H9 (cell line): Measurements from ENCODE around the gene VEGFC. TPM values are rescaled to one million over a fixed set of nuclear protein-coding genes. Genes with fewer than 3 reads are reported as not detected.

ENCODE experiments used
- DNase-seq: peaks from one replicate; pipeline ENCODE4 v3.0.0-alpha.2; 2017
- H2AFZ ChIP-seq: one replicate; pipeline ENCODE4 v1.6.1; 2013; ENCODE audit warnings: mild to moderate bottlenecking, low read length, control low read depth, moderate library complexity
- H2AK5ac ChIP-seq: 2 replicates; pipeline ENCODE4 v1.6.1; 2013; ENCODE audit warnings: low read length, control low read depth, mixed read lengths; ENCODE audit not compliant: insufficient read length
- H2BK120ac ChIP-seq: one replicate; pipeline ENCODE4 v1.6.1; 2013; ENCODE audit warnings: low read depth, mild to moderate bottlenecking, low read length, control low read depth, inconsistent platforms; ENCODE audit not compliant: poor library complexity, severe bottlenecking
- H2BK12ac ChIP-seq: 2 replicates; pipeline ENCODE4 v1.6.1; 2013; ENCODE audit warnings: low read length, control low read depth, mixed read lengths, low read depth; ENCODE audit not compliant: insufficient read length
- H2BK15ac ChIP-seq: 2 replicates; pipeline ENCODE4 v1.6.1; 2013; ENCODE audit warnings: low read depth, low read length, control low read depth
- H2BK20ac ChIP-seq: one replicate; pipeline ENCODE4 v1.6.1; 2013; ENCODE audit warnings: low read depth, mild to moderate bottlenecking, low read length, control low read depth, inconsistent platforms; ENCODE audit not compliant: poor library complexity, severe bottlenecking
- H2BK5ac ChIP-seq: 2 replicates; pipeline ENCODE4 v1.6.1; 2013; ENCODE audit warnings: low read length, control low read depth, mixed read lengths; ENCODE audit not compliant: insufficient read length
- H3K14ac ChIP-seq: 2 replicates; pipeline ENCODE4 v1.6.1; 2013; ENCODE audit warnings: low read length, control low read depth; ENCODE audit not compliant: insufficient read depth
- H3K18ac ChIP-seq: 2 replicates; pipeline ENCODE4 v1.6.1; 2013; ENCODE audit warnings: low read depth, mild to moderate bottlenecking, mixed read lengths, low read length, control low read depth; ENCODE audit not compliant: insufficient read length
- H3K23ac ChIP-seq: 2 replicates; pipeline ENCODE4 v1.6.1; 2013; ENCODE audit warnings: low read length, control low read depth, mixed read lengths, low read depth; ENCODE audit not compliant: insufficient read length
- H3K23me2 ChIP-seq: 2 replicates; pipeline ENCODE4 v1.6.1; 2013; ENCODE audit warnings: low read depth, mild to moderate bottlenecking, mixed read lengths, low read length, control low read depth; ENCODE audit not compliant: insufficient read length, poor library complexity, severe bottlenecking
- H3K27ac ChIP-seq: 2 replicates; pipeline ENCODE4 v1.5.1; 2013; ENCODE audit warnings: low read length, control low read depth, mixed read lengths, low read depth; ENCODE audit not compliant: insufficient read length
- H3K27me3 ChIP-seq: 2 replicates; pipeline ENCODE4 v1.6.1; 2013; ENCODE audit warnings: low read length, control low read depth, inconsistent platforms; ENCODE audit not compliant: insufficient read depth
- H3K4ac ChIP-seq: 2 replicates; pipeline ENCODE4 v1.6.1; 2013; ENCODE audit warnings: low read depth, mild to moderate bottlenecking, control low read depth, inconsistent platforms, low read length, moderate library complexity
- H3K4me1 ChIP-seq: 2 replicates; pipeline ENCODE4 v1.6.1; 2013; ENCODE audit warnings: low read length, control low read depth, inconsistent platforms; ENCODE audit not compliant: insufficient read depth
- H3K4me2 ChIP-seq: 2 replicates; pipeline ENCODE4 v1.6.1; 2013; ENCODE audit warnings: low read length, control low read depth, mixed read lengths; ENCODE audit not compliant: insufficient read length, insufficient read depth
- H3K56ac ChIP-seq: 2 replicates; pipeline ENCODE4 v1.6.1; 2013; ENCODE audit warnings: low read depth, mild to moderate bottlenecking, mixed read lengths, low read length, control low read depth; ENCODE audit not compliant: insufficient read length
- H3K79me1 ChIP-seq: 2 replicates; pipeline ENCODE4 v1.6.1; 2013; ENCODE audit warnings: low read depth, mild to moderate bottlenecking, moderate library complexity, low read length, control low read depth, inconsistent platforms; ENCODE audit not compliant: insufficient read depth, poor library complexity, severe bottlenecking
- H3K79me2 ChIP-seq: 2 replicates; pipeline ENCODE4 v1.6.1; 2013; ENCODE audit warnings: low read length, control low read depth, inconsistent platforms; ENCODE audit not compliant: insufficient read depth
- H3K9ac ChIP-seq: 2 replicates; pipeline ENCODE4 v1.6.1; 2013; ENCODE audit warnings: low read length, control low read depth, mixed read lengths; ENCODE audit not compliant: insufficient read length; ENCODE audit errors: extremely low read depth
- H3K9me3 ChIP-seq: one replicate; pipeline ENCODE4 v1.6.1; 2013; ENCODE audit warnings: low read depth, low read length, inconsistent platforms; ENCODE audit not compliant: control insufficient read depth
- H3T11ph ChIP-seq: one replicate; pipeline ENCODE4 v1.6.1; 2013; ENCODE audit warnings: mild to moderate bottlenecking, low read length, control low read depth, inconsistent platforms
- H4K20me1 ChIP-seq: one replicate; pipeline ENCODE4 v1.6.1; 2013; ENCODE audit not compliant: control insufficient read depth, insufficient read length, insufficient read depth
- H4K5ac ChIP-seq: 2 replicates; pipeline ENCODE4 v1.6.1; 2013; ENCODE audit warnings: low read depth, mild to moderate bottlenecking, mixed read lengths, low read length, control low read depth; ENCODE audit not compliant: insufficient read length
- H4K8ac ChIP-seq: replicated peaks from 2 replicates; pipeline ENCODE4 v1.6.1; 2013; ENCODE audit warnings: low read length, control low read depth, mixed read lengths, low read depth; ENCODE audit not compliant: insufficient read length
- H4K91ac ChIP-seq: 2 replicates; pipeline ENCODE4 v1.6.1; 2013; ENCODE audit warnings: low read depth, mild to moderate bottlenecking, moderate library complexity, mixed read lengths, low read length, control low read depth; ENCODE audit not compliant: insufficient read length
- H3K27ac Mint-ChIP-seq, 3 experiments: 2 replicates in 2 of 3; 3 replicates in 1 of 3; pipeline ENCODE4 v1.8.0; 2020 to 2021; ENCODE audit warnings: mixed read lengths in 3 of 3, mild to moderate bottlenecking in 1 of 3, moderate library complexity in 1 of 3
- H3K27me3 Mint-ChIP-seq: 2 replicates; pipeline ENCODE4 v1.8.0; 2021; ENCODE audit warnings: low read depth, mild to moderate bottlenecking, moderate library complexity, mixed read lengths
- H3K36me3 Mint-ChIP-seq, 3 experiments: 2 replicates in 2 of 3; 3 replicates in 1 of 3; pipeline ENCODE4 v1.8.0; 2020 to 2021; ENCODE audit warnings: low read depth in 3 of 3, mixed read lengths in 3 of 3; ENCODE audit not compliant: insufficient read depth in 1 of 3
- H3K4me1 Mint-ChIP-seq, 2 experiments: 2 replicates each; pipeline ENCODE4 v1.8.0; 2020; ENCODE audit warnings: mixed read lengths in 2 of 2
- H3K4me3 Mint-ChIP-seq, 2 experiments: 2 replicates in 1 of 2; 3 replicates in 1 of 2; pipeline ENCODE4 v1.8.0; 2020 to 2021; ENCODE audit warnings: mild to moderate bottlenecking in 2 of 2, mixed read lengths in 2 of 2, moderate library complexity in 1 of 2
- H3K9me3 Mint-ChIP-seq, 2 experiments: 2 replicates in 1 of 2; 3 replicates in 1 of 2; pipeline ENCODE4 v1.8.0; 2020; ENCODE audit warnings: mild to moderate bottlenecking in 2 of 2, mixed read lengths in 2 of 2, moderate library complexity in 1 of 2
- CTCF ChIP-seq: fragments of 200-600 bp; sonication (generic); conservative IDR thresholded peaks from 3 replicates; pipeline ENCODE4 v1.8.0; 2021; ENCODE audit warnings: antibody characterized with exemption, mild to moderate bottlenecking
- WGBS: extraction: QIAGEN DNeasy Blood & Tissue Kit; methylation state at CpG from one replicate; pipeline ENCODE4 v1.1.7; 2013; ENCODE audit warnings: missing lambda C conversion rate, low lambda C conversion rate, mixed read lengths; ENCODE audit not compliant: insufficient read length; ENCODE audit errors: extremely low coverage; 5-methylcytosine and 5-hydroxymethylcytosine counted together
- total RNA-seq: library from RNA; stranded (reverse); gene quantifications from 2 replicates; pipeline ENCODE4 v1.2.1, GENCODE V29; 2021

VEGFC gene
- total RNA-seq, 1 experiment from 2014 or later: 0.46 TPM

DNA sequence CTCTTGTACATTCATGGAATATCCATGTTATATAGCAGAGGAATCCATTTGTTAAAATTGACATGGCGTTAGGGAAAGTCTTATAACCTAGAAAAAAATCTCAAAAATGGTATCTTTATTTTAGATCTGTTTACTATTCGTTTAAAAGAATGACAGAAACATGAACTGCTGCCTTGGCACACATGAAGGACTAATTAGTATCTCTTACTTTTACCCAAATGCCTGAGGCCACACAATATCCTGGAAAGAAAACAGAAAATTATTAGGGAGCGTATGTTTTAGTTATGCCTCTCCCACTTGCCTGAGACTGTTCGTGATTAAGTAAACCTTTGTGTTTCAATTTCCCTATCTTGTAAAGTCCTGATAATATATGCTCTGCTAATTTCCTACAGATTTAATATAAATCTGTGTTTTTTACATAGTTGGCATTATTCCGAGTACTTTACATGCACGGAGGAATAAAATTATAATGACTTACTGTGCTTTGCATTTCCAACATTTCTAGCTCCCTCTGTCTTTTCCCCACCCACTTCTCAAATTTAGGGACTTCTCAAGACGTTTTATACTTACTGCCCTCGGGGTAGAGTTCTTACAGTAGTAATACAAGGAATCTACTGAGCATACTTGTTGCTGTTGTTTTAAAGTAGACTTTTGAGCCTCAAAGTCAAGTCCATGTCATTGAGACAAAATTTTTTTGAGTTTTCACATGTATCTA lies 147.3 kb downstream of the VEGFC start:
- no peak overlapping the region for H2BK120ac ChIP-seq
- no peaks in the 10 kb centered on the region for H4K20me1 ChIP-seq
- no peak overlapping the region for H2AK5ac ChIP-seq
- H3K4me2 ChIP-seq: no peak overlapping the region
- Mint-ChIP-seq H3K27me3 (peaks cover 1% of the 10 kb centered on the region; the same call in 1 of the 2 replicates), H3K4me3 (no peak overlapping the region), H3K9me3 (no peaks in the 10 kb centered on the region), H3K36me3 (no peaks in the 10 kb centered on the region), H3K27ac (no peak overlapping the region), H3K4me1 (no peaks in the 10 kb centered on the region)
- no peaks in the 10 kb centered on the region for H3K79me1 ChIP-seq
- H2BK12ac ChIP-seq: no peak overlapping the region
- H2BK5ac ChIP-seq: no peak overlapping the region
- H3K4ac ChIP-seq: no peak overlapping the region
- no peak overlapping the region for H4K5ac ChIP-seq
- H3K23me2 ChIP-seq: no peaks in the 10 kb centered on the region
- H3K56ac ChIP-seq: no peak overlapping the region
- no peak overlapping the region for H4K91ac ChIP-seq
- no peak overlapping the region for H3T11ph ChIP-seq
- no peak overlapping the region for H2BK15ac ChIP-seq
- H3K9ac ChIP-seq: no peak overlapping the region
- no peak overlapping the region for H3K14ac ChIP-seq
- no peak overlapping the region for H4K8ac ChIP-seq
- H2AFZ ChIP-seq: no peak overlapping the region
- no peaks in the 10 kb centered on the region for H3K27me3 ChIP-seq
- H3K27ac ChIP-seq: no peak overlapping the region
- DNase-seq: no peak
- TF ChIP-seq CTCF: no peak
- H2BK20ac ChIP-seq: no peak overlapping the region
- H3K4me1 ChIP-seq: no peaks in the 10 kb centered on the region
- no peak overlapping the region for H3K18ac ChIP-seq
- no CpG with 5 or more reads among the region's 8 CpGs for WGBS
- no peaks in the 10 kb centered on the region for H3K9me3 ChIP-seq
- no peaks in the 10 kb centered on the region for H3K79me2 ChIP-seq
- H3K23ac ChIP-seq: no peak overlapping the region
